ENCODE results near the gene KIF26B.

- no peak for TF ChIP-seq CTCF (IDR thresholded peaks at IDR 0.05)
- TF ChIP-seq POLR2A (IDR thresholded peaks at IDR 0.05) = no peak
Measured at GRCh38 chr1:245370175-245370825, 215.5 kb downstream of the KIF26B start.
